IMR-90 (cell line): ENCODE measurements around the gene SIPA1L3. TPM values are rescaled to one million over a fixed set of nuclear protein-coding genes. Genes with fewer than 3 reads are reported as not detected.

Source experiments
- ATAC-seq: fragments of 200-7000 bp; cut with Tn5 transposase; 2 replicates; pipeline ENCODE4 v1.9.1; 2020; ENCODE audit warnings: low read depth, mild to moderate bottlenecking, moderate library complexity
- BruUV-seq: library from RNA; stranded (reverse); fragments of 400-500 nt; replicated peaks from 2 replicates; lab custom pipeline; 2021; lab: Mats Ljungman, UMichigan
- CTCF ChIA-PET: fragments of 300-600 bp; formaldehyde crosslinking; extraction: SDS; loops from one replicate; lab custom pipeline; 2021; ENCODE audit warnings: antibody characterized with exemption; lab: Yijun Ruan, JAX
- POLR2A ChIA-PET: fragments of 300-600 bp; sonication (Branson Sonifier 250); formaldehyde crosslinking; loops from one replicate; lab custom pipeline; 2022; ENCODE audit warnings: antibody characterized with exemption; ENCODE audit not compliant: unreplicated experiment; lab: Charles Lee
- DNase-seq: peaks from one replicate; pipeline ENCODE4 v3.0.0; 2013
- H2AFZ ChIP-seq: replicated peaks from 2 replicates; pipeline ENCODE3; 2013; ENCODE audit warnings: low read length, mild to moderate bottlenecking; ENCODE audit not compliant: poor library complexity
- H2AK5ac ChIP-seq: 2 replicates; pipeline ENCODE4 v1.6.1; 2013; ENCODE audit warnings: low read depth, low read length, inconsistent platforms
- H2AK9ac ChIP-seq: replicated peaks from 2 replicates; pipeline ENCODE3; 2013; ENCODE audit warnings: mild to moderate bottlenecking, low read depth, low read length, moderate library complexity; ENCODE audit not compliant: poor library complexity
- H2BK120ac ChIP-seq: 2 replicates; pipeline ENCODE4 v1.6.1; 2013; ENCODE audit warnings: low read depth, low read length, inconsistent platforms
- H2BK15ac ChIP-seq: 3 replicates; pipeline ENCODE4 v1.6.1; 2013; ENCODE audit warnings: low read depth, low read length, inconsistent platforms
- H2BK20ac ChIP-seq: 2 replicates; pipeline ENCODE4 v1.6.1; 2013; ENCODE audit warnings: low read depth, mild to moderate bottlenecking, inconsistent platforms, low read length, moderate library complexity
- H2BK5ac ChIP-seq: 2 replicates; pipeline ENCODE4 v1.6.1; 2013; ENCODE audit warnings: mild to moderate bottlenecking, low read depth, low read length, inconsistent platforms; ENCODE audit not compliant: poor library complexity, severe bottlenecking
- H3K14ac ChIP-seq: replicated peaks from 2 replicates; pipeline ENCODE4 v1.6.1; 2013; ENCODE audit warnings: low read depth, low read length, inconsistent platforms
- H3K18ac ChIP-seq: 2 replicates; pipeline ENCODE4 v1.6.1; 2013; ENCODE audit warnings: low read depth, low read length, control low read depth
- H3K23ac ChIP-seq: 2 replicates; pipeline ENCODE4 v1.6.1; 2013; ENCODE audit warnings: low read depth, low read length, inconsistent platforms
- H3K27ac ChIP-seq: 2 replicates; pipeline ENCODE4 v1.5.1; 2013; ENCODE audit warnings: mild to moderate bottlenecking, control low read depth, low read length; ENCODE audit not compliant: insufficient read depth
- H3K27me3 ChIP-seq: 2 replicates; pipeline ENCODE4 v1.6.1; 2013; ENCODE audit warnings: low read length; ENCODE audit not compliant: control insufficient read depth, insufficient read depth
- H3K36me3 ChIP-seq: 2 replicates; pipeline ENCODE4 v1.6.1; 2013; ENCODE audit warnings: low read length, mixed read lengths; ENCODE audit not compliant: control insufficient read depth, insufficient read depth
- H3K4ac ChIP-seq: 2 replicates; pipeline ENCODE4 v1.6.1; 2013; ENCODE audit warnings: low read depth, low read length, inconsistent platforms
- H3K4me1 ChIP-seq: 2 replicates; pipeline ENCODE4 v1.6.1; 2013; ENCODE audit warnings: low read length, mixed read lengths; ENCODE audit not compliant: control insufficient read depth, insufficient read depth
- H3K4me2 ChIP-seq: 2 replicates; pipeline ENCODE4 v1.6.1; 2013; ENCODE audit warnings: low read depth, mild to moderate bottlenecking, control low read depth, low read length, moderate library complexity
- H3K4me3 ChIP-seq: 2 replicates; pipeline ENCODE4 v1.5.1; 2013; ENCODE audit warnings: low read depth, mild to moderate bottlenecking, control low read depth, low read length, moderate library complexity; ENCODE audit not compliant: insufficient read depth
- H3K56ac ChIP-seq: 2 replicates; pipeline ENCODE4 v1.6.1; 2013; ENCODE audit warnings: low read length, inconsistent platforms; ENCODE audit not compliant: insufficient read depth; ENCODE audit errors: extremely low read depth
- H3K79me1 ChIP-seq, 2 experiments: 2 replicates each; pipeline ENCODE4 v1.6.1; 2013; ENCODE audit warnings: low read length in 2 of 2, inconsistent platforms in 1 of 2, low read depth in 1 of 2
- H3K9ac ChIP-seq: 2 replicates; pipeline ENCODE4 v1.6.1; 2013; ENCODE audit warnings: low read depth, low read length, control low read depth
- H3K9me1 ChIP-seq: 2 replicates; pipeline ENCODE4 v1.6.1; 2013; ENCODE audit warnings: low read length, inconsistent platforms; ENCODE audit not compliant: insufficient read depth
- H3K9me3 ChIP-seq: 2 replicates; pipeline ENCODE4 v1.6.1; 2013; ENCODE audit warnings: low read length; ENCODE audit not compliant: control insufficient read depth, insufficient read depth
- H4K20me1 ChIP-seq: 2 replicates; pipeline ENCODE4 v1.6.1; 2013; ENCODE audit warnings: low read length, inconsistent platforms; ENCODE audit not compliant: insufficient read depth
- H4K5ac ChIP-seq: 2 replicates; pipeline ENCODE4 v1.6.1; 2013; ENCODE audit warnings: mild to moderate bottlenecking, low read depth, low read length, control low read depth
- H4K8ac ChIP-seq, 2 experiments: 2 replicates each; pipeline ENCODE4 v1.6.1; 2013; ENCODE audit warnings: low read depth in 2 of 2, low read length in 2 of 2, control low read depth in 1 of 2, inconsistent platforms in 1 of 2
- H4K91ac ChIP-seq: 2 replicates; pipeline ENCODE4 v1.6.1; 2013; ENCODE audit warnings: low read depth, low read length, inconsistent platforms; ENCODE audit not compliant: insufficient read depth
- BHLHE40 ChIP-seq: fragments of 150-350 bp; IDR thresholded peaks from 2 replicates; pipeline ENCODE4 v1.6.1; 2016; ENCODE audit warnings: mild to moderate bottlenecking, low read depth, low read length
- WGBS, 2 experiments: methylation state at CpG; one replicate each; pipeline versions ENCODE4 v1.1.5 to v1.1.7; 2013; ENCODE audit warnings: missing lambda C conversion rate in 2 of 2; ENCODE audit not compliant: insufficient read length in 1 of 2; ENCODE audit errors: extremely low coverage in 2 of 2; 5-methylcytosine and 5-hydroxymethylcytosine counted together
- dilution Hi-C: fragments of 300-500 bp; cut with HindIII; formaldehyde crosslinking; loops from one replicate; pipeline ENCODE4 v1.14.3; 2018; ENCODE audit warnings: low sequenced_read_pairs; ENCODE audit not compliant: unreplicated experiment
- in situ Hi-C: fragments of 300-500 bp; cut with MboI; formaldehyde crosslinking; loops from 3 replicates; pipeline ENCODE4 v1.14.3; 2019; ENCODE audit warnings: low sequenced_read_pairs, inconsistent platforms, mixed read lengths
- intact Hi-C: fragments of 100-400 bp; cut with micrococcal nuclease; formaldehyde crosslinking; loops from 2 replicates; pipeline ENCODE4 v1.10.0; 2022
- polyA plus RNA-seq, 3 experiments: library from polyadenylated mRNA; depleted of rRNA; stranded (reverse); fragments of >200 nt; gene quantifications; 2 replicates each; pipeline ENCODE4 v1.2.3, GENCODE V29; 2012; ENCODE audit warnings: low replicate concordance in 1 of 3
- total RNA-seq: library from RNA; depleted of rRNA; stranded (reverse); fragments of >200 nt; gene quantifications from 2 replicates; pipeline ENCODE4 v1.2.3, GENCODE V29; 2012

SIPA1L3 gene
- total and polyA plus RNA-seq, 2 of the 4 experiments (the other 2 are of a cell fraction): 4.1 to 9.4 TPM

DNA sequence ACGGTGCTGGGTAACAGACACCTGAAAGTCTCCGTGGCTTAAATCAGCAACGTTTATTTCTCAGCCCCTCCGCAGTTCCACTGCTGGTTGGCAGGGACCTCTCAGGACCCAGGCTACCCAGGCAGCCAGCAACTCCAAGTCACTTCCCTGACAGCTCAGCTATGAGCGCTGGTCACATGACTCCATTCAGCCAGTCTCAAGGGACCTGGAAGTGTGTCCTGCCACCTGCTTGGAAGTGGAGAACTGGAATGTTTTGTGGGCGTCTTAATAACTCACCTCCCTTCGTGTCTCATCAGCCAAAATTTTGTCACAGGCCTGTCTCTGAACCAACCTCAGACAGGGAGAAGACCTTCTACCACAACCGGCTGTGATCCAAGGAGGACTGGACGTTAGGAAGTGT lies 244.2 kb downstream of the SIPA1L3 start:
- H3K9me1 ChIP-seq: peaks cover 16% of the 10 kb centered on the region
- no peak overlapping the region for H2BK5ac ChIP-seq
- BruUV-seq: no TSS peak
- H4K20me1 ChIP-seq: peaks cover 9% of the 10 kb centered on the region; the same call in 1 of the 2 replicates
- CTCF ChIA-PET: interaction anchor here (1.6 kb wide), 1 partner anchor 9 kb away, joined by 6 read pairs; no protein-coding TSS in a partner anchor
- no peak for TF ChIP-seq BHLHE40
- 88% methylated on average over 4 of the region's 9 CpGs; no CpG with 5 or more reads in 1 of the 2 experiments for WGBS, 2 experiments
- H2BK20ac ChIP-seq: no peak overlapping the region
- dilution Hi-C loops (no loop called here), intact Hi-C loops (no loop called here), in situ Hi-C loops (no loop called here)
- no peaks in the 10 kb centered on the region for H3K9me3 ChIP-seq
- no peak overlapping the region for H2BK120ac ChIP-seq
- H3K4me3 ChIP-seq: no peak overlapping the region
- no peak overlapping the region for H4K5ac ChIP-seq
- no peak overlapping the region for H3K18ac ChIP-seq
- H3K4me1 ChIP-seq: no peaks in the 10 kb centered on the region
- H3K79me1 ChIP-seq: peaks cover 5 to 27% of the 10 kb centered on the region in 2 experiments; a peak in 2 of 4 replicates
- no peak overlapping the region for H3K4ac ChIP-seq
- no peak overlapping the region for H3K14ac ChIP-seq
- H4K91ac ChIP-seq: no peak overlapping the region
- H2AK9ac ChIP-seq: no peak overlapping the region
- POLR2A ChIA-PET: no interaction called here
- H3K27me3 ChIP-seq: no peaks in the 10 kb centered on the region
- H3K4me2 ChIP-seq: no peak overlapping the region
- H3K36me3 ChIP-seq: peaks cover 10% of the 10 kb centered on the region
- DNase-seq (no peak), ATAC-seq (no peak)
- H3K23ac ChIP-seq: no peak overlapping the region
- H2BK15ac ChIP-seq: no peak overlapping the region
- no peak overlapping the region for H2AFZ ChIP-seq
- H2AK5ac ChIP-seq: no peak overlapping the region
- no peak overlapping the region for H3K9ac ChIP-seq
- H3K27ac ChIP-seq: no peak overlapping the region
- H3K56ac ChIP-seq: no peak overlapping the region
- no peak overlapping the region for H4K8ac ChIP-seq
